Dermis blood vessel endothelial cell (primary cell): ENCODE data around the gene SLC6A12. TPM values are rescaled to one million over a fixed set of nuclear protein-coding genes. Genes with fewer than 3 reads are reported as not detected.
A peak's percentile ranks its signal among the peaks of the same experiment; 100 is the strongest.
"Not testable (repeated sequence)": the region's sequence is repeated elsewhere in the genome, so short reads cannot be mapped to it uniquely, and the experiment has no call there.

Experiments used
- DNase-seq: peaks from one replicate; pipeline ENCODE4 v3.0.0; 2010
- total RNA-seq: library from RNA; depleted of rRNA; stranded (reverse); fragments of >200 nt; gene quantifications from 2 replicates; pipeline ENCODE4 v1.2.3, GENCODE V29; 2014

SLC6A12 gene
- total RNA-seq, 1 donor from 2014 or later: 0.34 TPM

DNA sequence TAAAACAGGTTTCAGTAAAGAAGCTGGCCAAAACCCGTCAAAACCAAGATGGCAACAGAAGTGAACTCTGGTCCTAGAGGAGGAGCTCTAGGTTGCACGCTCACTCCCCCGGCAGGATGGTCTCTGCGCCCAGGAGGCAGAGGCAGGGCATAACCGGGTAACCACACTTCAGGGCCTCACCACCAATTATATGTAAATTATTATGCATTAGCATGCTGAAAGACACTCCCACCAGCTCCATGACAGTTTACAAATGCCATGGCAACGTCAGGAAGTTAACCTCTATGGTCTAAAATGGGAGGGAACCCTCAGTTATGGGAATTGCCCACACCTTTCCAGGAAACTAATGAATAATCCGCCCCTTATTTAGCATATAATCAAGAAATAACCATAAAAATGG lies 20.1 kb upstream of the SLC6A12 start:
- DNase-seq: no peak

DNA sequence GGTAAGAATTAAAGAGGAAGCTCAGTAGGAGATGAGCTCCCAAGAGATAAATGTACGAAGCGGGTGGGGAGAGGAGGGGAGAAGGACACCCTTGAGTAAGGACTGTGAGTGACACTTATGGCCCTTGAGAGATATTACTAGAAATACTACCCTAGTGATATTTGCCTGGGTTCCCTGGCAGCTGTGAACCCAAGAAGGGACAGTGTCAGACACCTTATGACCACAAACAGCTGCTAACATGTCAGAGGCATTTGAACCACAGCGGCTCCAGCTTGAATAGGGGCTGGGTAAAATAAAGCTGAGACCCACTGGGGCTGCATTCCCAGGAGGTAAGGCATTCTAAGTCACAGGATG lies 19.6 kb upstream of the SLC6A12 start:
- no peak for DNase-seq

DNA sequence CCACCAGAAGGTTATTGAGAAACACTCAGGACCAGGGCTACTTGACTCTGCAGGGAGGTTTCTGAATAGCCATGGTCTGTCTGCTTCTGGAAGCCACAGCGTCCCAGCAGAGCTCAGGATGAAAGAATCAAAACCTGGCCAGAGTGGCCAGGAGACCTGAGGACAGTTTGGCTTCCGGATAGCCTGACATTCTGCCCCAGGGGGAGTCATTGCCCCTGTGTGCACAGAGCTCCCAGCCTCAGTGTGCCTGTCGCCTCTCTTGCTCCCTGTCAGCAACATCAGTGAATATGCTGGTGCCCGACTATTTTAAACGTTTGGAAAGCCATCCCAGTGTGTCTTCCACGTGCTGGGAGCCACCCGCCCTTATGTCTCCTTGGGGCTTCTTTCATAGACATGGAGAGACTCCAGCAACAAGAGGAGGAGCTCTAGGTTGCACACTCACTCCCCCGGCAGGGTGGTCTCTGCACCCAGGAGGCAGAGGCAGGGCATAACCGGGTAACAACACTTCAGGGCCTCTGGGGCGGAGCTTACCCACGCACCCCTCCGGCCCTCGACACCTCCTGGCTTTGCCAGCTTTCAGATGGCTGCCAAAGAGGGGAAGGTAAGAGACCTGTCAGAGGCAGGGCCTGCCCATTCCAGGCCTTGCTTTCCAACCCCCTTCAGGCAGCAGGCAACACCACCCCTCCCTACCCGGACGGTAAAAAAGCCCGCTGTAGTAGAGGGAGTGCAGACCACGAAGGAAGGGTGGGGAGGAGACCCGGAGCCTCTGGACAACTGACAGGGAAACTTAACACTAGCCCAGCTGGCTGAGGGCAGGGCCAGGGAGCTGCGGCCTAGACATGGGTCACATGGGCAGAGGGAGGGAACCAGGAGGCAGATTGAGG lies 19.0 kb upstream of the SLC6A12 start:
- no peak for DNase-seq

DNA sequence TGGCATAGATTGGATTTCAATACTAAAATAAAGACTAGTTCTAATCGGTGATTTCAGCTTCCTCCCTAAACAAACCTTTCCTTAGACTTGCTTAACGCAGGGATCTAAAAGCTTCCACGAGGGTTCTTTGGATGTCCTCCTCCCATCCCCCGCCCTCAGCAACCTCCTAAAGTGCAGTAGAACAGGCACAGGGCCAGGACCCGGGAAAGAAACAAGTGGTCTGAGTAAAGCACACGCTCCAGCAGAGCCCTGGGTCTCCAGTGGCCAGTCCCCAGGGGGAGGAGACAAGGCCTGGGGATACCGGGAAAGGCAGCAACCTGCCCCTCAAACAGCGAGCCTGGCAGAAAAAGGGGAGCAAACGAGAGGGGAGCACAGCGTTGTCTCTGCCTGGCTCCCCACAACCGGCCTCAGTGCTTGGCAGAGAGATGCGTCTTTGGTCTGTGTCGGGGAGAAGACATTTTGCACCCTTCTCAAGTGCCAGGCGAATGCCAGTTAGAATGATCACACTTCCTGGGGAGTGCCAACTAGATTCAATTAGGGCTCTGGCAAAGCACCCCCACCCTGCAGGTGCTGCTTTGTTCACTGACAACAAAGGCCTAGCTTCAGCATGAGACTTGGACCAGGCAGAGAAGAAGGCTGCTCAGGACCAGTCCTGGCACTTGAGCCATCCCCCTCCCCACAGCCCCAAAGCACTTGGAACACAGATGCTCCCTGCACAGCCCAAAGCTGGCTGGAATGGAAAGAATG lies 17.1 kb upstream of the SLC6A12 start:
- no peak for DNase-seq

DNA sequence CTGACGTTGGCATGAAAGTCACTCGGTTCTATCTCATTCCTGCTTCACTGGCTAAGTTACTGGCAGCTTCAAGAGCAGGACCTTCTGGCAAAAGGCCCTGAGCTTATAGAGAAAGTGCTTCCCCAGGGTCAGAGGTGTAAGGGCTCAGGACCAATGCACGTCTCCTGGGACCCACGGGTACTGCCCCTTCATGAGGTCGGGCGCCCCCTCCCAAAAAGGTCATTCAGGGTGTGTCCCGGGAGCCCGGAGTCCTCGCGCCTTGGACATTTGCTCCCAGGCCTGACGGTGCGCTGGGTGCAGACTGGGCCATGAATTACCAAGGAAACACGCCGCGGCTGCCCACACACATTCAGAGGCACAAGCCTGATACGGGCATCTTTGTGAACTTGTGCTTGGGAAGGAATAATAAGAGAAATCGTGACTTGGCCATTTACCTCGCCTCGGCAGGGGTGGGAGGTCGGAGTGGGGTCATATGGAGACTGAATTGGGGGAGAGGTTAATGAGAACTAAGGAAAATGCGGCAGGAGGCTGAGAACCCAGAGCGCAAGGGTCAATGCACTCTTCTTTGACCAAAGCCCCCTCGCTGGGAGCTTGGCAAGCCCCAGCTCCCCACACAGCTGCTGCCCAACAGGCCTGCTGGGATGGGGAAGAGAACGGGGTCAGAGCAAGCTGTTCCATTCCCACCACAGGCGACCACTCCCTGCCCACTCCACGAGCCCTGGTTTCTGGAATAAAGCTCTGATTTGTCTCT lies 15.7 kb upstream of the SLC6A12 start:
- no peak for DNase-seq

DNA sequence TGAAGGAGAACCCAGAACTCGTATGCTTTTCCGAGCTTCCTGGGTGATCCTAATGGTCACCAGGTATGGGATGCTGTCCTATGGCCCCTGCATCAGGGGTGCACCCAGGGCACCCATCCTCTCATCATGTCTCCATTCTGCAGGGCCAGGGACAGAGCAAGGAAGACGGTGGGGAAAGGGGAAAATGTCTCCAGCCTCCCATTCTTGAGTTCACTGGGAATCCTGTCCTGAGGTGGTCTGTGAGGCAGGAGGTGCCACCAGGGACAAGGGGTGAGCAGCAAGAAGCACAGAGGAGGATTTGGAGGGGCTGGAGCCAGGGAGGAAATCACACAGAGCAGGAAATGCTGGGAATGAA lies 14.9 kb upstream of the SLC6A12 start:
- DNase-seq: no peak

DNA sequence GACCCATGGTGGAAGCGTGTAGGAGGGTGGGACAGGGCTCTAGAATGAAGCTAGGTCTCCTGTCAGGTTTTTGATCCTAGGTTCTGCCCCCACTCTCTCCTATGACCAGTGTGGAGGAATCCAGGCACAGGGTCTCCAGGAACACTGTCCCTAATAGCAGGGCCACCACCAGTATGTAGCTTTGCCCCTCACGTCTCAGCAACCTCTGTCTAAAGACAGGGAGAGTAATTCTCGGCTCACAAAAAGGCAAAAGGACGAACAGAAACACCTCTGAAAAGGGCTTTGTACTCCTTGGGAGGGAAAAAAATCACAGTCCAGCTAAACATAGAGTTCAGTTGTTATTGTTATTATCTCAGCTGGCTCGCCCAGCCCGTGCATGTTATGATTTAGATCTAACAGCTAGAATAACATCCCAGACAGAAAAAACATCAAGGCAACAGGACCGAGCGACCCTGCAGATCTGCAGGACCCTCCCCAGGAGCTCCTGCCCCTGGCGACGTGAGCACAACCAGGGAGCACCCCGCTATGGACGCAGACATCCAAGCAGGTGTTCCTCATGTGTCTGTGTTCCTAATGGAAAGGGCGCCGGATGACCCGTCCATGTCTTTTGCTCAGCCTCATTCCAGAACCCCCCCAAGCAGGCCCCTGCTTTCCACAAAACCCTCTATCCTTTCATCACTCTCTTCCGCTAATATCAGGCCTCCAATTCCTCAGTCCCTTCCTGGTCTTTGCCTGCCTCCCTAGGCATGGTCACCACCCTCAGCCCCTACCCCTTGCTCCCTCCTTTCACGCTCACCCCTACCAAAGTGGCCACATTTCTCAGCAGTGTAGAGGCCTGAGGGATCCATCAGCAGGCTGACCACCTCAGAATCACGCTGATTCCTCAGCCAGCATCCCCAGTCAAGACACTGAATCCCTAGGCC lies 14.2 kb upstream of the SLC6A12 start:
- no peak for DNase-seq

DNA sequence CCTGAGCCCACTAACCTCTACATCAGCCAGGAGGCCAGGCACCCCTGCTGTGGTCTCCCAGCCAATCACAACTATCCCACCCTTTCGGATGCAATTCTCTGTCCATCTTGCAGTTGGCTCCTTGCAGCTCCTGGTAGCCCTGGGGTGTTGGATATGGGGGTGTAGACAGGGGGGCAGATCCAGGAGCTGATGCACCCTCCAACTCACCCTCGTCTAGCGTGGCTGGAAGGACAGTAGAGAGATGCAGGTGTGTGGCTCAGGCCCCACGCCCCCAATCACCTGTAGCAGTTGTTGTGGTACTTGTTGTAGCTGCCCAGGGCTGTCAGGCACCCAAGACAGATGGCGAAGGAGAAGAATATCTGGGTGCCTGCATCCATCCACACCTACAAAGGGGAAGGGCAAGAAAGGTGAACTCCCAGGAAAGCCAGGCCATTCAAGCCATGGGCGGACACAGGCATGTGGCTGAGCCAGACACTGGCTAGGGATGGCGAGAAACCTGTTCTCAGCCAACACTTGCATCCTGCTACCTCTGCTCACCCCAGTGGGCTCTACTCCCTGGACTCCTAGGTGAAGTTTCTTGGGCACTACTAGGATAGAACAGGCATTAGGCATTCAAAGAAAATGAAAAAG lies 13.4 kb upstream of the SLC6A12 start:
- DNase-seq: no peak

DNA sequence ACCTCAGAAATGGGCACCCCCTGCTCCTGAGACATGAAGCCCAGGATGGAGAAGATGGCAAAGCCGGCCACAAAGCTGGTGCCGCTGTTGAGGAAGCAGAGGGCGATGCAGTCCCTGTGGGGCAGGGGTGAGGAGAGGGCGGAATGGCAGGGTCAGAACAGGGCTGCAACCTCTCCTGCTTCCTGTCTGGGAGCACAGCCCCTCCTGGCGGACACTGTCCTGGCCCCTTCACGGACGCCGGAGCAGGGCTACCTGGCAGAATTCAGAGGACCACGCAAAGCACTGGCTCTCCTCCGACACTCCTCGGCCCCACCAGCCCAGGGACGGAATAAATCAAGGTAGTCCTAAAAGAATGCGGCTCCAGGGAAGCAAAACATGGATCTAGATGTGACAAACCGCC lies 12.4 kb upstream of the SLC6A12 start:
- no peak for DNase-seq

DNA sequence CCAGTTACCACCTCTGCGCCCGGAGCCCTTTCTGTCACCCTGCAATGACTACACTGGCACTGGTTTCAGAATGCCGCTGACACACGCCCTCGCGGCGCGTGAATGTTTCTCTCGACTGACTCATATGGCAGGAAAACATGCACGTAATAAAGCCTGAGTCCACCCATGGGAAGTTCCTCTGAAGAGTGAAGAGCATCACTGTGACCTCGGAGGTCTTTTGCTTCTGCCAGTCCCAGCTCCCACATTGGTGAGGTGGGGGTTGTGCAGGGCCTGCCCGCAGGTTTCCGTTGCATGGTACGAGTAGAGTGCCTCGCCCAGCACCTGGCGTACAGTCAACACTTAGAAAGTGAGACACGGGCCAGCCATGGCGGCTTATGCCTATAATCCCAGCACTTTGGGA lies 11.1 kb upstream of the SLC6A12 start:
- no peak for DNase-seq

DNA sequence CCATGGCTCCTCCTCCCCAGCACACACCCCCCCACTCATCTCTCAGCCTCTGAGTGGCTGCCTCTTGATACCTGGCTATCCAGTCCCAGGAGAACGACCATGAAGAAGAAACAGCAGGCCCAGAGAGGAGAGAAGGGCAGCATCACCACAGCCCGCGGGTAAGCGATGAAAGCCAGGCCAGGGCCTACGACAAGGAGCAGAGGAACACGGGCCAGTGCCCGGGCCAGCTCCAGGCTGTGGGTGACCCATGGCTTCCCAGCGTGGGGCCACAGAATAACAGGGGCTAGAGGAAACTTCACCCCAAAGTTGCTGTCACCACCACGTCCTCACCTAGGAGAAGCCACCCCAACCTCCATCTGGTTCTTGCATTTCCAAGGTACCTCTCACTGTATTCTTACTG lies 10.4 kb upstream of the SLC6A12 start:
- no peak for DNase-seq

DNA sequence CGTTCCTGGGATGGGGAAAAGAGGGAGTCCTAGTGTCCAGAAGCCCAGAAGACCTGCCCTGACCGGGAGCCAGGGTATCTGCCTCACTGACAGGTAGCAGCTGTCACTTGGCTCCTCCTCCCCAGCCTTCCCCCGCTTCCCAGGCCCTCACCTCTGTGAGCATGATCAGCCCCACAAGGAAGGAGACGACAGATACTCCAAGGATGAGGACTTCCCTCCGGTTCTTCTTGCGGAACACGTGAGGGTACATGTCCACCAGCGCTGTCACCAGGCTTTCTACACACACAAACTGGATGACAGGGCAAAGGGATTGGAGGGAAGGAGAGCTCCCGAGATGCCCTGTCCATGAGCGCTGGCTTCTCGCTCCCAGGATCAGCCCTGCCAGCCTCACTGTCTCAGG lies 9.9 kb upstream of the SLC6A12 start:
- no peak for DNase-seq

DNA sequence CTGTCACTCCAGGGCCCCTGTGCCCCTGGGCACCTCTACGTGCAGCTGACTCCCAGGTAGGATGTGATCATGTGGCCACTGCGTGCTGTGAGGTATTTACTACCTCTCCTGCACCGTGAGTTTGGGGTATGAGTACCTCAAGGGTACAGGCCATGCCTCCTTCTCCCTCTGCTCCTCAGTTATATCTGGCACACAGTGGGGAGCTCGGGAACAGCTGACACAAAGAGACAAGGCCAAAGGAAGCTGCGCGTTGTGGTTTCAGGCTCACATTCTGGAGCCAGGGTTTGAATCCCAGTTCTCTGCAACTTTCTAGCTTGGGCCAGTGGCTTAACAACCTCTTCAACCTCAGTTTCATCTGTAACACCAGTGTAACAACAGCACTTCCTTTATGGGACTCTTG lies 7.8 kb upstream of the SLC6A12 start:
- DNase-seq: no peak

DNA sequence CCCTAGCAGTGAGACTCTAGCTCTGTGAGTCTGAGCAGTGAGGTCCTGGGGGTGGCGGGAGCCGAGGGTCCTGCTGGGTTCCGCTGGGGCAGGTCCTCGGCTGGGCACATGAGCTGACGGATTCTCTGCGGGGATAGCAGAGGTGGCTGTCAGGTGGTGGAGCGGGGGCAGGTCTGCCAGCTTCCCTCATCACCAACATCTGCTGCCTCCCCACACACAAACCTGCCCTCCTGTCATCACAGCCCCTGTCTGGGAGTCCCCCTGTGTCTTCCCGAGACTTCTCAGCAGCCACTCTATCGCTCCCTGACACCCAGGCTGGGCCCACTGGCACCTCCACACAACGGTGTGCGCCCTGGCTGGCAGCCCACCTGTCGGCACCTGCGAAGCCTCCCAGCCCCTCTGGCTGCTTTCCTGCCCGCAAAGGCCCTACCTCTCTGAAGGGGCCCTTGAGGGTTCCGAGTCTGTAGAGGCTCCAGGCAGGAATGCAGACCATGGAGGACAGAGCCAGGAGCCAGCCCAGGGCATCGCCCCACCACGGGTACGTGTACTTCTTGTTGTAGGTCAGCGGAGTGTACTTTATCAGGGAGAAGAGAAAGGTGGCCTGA lies 7.1 kb upstream of the SLC6A12 start:
- no peak for DNase-seq

DNA sequence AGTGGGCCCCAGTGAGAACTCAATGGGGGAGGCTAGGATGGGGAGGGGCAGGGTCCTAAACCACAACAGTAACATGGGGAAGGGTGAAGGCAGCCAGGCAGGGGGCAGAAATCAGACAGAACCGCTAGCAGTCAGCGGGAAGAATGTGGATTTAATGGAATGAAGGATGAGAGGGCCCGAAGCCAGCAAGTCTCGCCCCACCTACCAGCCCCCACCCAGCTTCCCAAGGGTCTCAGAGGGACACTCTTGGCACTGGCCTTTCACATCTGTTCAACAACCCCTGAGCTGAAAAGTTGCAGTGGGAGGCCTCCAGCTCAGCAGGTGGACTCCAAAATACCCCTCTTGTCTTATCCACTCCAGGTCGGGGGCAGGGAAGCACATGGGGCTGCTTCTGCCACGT lies 6.5 kb upstream of the SLC6A12 start:
- no peak for DNase-seq

DNA sequence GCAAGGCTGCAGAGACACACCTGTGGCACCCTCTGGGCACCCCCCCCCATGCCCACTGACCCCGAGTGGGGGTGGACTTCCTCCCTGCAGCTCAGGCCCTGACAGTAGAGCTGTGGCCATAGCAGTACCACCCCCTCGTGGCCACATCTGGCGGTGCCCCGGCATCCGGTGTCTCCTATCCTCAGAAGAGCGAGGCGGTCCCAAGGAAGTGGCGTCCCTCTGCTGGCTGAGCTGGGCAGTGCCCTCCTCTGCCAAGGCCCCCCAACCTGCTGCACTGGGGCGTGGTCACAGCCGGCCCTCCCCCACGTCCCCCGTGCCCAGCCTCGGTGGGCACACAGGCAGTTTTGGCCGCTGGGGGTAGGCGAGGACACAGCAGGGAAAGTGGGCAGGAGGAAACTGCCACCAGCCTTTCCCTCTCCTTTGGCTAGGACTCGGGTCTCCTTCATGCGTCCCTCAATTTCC lies 6.0 kb upstream of the SLC6A12 start:
- peak; percentile 60 for DNase-seq

DNA sequence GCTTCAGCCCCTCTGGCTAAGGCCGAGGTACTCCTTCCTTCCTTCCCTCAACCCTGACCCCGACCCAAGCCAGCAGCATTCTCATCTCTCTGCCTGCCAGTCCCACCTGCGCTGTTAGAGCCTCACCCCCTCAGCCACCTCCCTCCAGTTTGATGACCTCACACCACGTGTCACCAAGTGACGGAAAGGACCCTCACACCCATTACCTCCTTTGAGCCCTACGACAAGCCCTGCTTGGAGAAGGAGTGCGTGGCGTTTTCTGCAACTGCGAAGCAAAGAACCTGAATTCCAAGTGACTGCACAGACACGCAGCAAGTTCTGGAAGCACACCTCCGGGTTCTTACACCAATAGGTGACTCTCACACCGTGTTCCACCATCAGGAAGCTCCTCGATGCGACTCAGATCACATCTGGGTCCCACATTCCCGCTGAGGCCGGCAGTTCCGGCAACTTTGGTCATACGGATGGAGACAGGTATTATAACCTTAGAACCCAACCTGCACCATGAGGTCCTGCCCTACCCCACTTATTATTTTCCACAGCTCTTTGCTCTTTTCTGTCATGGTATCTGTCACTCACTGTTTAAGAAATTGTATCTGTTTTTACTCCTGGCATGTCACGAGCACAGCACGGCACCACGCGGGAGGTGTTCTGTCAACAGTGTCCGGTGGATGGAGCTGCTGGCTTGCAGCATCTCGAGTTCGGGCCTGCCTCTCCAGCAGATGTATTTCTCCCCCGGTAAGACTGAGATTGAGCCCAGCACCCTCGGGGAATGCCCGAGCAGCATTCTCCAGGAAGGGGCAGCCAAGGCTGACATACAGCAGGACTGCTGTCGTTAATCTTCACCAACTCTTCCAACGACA lies 5.0 kb upstream of the SLC6A12 start:
- no peak for DNase-seq

DNA sequence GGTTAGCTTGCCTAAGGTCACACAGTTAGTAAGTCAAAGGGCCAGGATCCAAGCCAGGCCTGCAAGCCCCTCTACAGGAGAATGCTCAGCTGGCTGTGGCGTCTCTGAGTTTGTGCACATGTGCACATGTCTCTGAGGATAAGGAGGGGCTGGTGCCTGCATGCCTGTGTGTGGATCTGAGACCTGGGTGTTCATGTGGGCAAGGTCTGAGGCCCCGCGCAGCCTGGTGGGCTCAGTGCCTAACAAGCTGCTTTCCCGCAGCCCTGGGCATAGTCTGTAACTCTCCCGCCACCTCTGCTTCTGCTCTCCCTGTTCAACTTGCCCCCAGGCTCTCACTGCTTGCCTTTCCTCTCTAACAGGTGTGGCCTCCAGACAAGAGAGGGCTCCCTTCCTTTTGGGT lies 4.3 kb upstream of the SLC6A12 start:
- DNase-seq: no peak

DNA sequence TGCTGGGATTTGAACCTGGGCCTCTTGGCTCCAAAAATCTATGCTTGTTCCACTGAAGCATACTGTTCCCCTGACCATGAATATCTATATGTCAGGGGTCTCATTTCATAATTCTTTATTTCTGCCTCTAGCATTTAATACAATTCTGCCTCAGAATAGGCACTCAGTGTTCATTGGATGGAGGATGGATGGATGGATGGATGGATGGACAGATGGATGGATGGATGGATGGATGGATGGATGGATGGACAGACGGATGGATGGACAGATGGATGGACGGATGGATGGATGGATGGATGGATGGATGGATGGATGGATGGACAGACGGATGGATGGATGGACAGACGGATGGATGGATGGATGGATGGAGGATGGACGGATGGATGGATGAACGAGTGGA lies 3.1 kb upstream of the SLC6A12 start:
- DNase-seq: not testable (repeated sequence)

DNA sequence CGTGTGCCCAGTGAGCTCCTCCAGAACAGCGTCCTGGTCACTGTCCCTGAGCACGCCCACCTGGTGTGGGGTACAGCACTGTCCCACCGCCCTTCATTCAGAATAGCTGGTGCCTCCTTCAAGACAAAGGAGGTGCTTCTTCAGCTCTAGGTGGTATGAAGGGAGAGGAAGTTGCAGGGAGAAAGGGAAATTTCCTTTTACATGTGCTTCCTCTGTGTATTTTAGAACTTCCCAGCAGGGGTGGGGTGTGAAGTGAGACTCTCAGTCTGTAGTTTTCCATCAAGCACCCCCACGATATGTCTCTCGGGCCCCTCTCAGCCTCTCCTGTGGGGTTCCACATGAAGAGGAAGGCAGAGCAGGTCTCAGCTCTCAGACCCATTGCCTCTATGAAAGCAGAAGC lies 1.2 kb upstream of the SLC6A12 start:
- no peak for DNase-seq
